ENCODE data around the gene RYR1. TPM values are rescaled to one million over a fixed set of nuclear protein-coding genes. Genes with fewer than 3 reads are reported as not detected.

RYR1 gene
- total RNA-seq, 1 donor from 2014 or later = 0.03 TPM

DNA sequence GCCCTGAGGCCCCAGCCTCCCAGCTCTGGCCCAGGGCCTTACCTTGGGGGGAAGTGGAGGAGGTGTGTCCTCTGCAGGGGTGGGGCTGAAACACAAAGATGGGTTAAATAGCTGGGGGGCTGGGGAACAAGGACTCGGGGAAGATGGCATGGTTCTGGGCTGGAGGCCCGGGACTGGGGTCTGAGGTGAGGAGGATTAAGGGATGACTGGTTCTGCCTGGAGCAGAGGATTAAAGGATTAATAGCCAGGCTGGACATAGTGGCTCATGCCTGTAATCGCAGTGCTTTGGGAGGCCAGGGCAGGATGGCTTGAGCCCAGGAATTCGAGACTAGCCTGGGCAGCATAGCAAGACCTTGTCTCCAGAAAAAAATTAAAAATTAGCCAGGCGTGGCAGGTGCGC, 172.6 kb downstream of the RYR1 start:
- Mint-ChIP-seq H3K4me3 (ENCODE audit: unreplicated experiment) (no peak overlapping the region), H3K9me3 (ENCODE audit: unreplicated experiment) (no peaks in the 10 kb centered on the region), H3K27me3 (ENCODE audit: unreplicated experiment) (peaks cover 2% of the 10 kb centered on the region), H3K36me3 (ENCODE audit: unreplicated experiment) (no peaks in the 10 kb centered on the region), H3K27ac (ENCODE audit: unreplicated experiment) (no peak overlapping the region), H3K4me1 (ENCODE audit: unreplicated experiment) (no peaks in the 10 kb centered on the region)
- TF ChIP-seq, protein P1, sequence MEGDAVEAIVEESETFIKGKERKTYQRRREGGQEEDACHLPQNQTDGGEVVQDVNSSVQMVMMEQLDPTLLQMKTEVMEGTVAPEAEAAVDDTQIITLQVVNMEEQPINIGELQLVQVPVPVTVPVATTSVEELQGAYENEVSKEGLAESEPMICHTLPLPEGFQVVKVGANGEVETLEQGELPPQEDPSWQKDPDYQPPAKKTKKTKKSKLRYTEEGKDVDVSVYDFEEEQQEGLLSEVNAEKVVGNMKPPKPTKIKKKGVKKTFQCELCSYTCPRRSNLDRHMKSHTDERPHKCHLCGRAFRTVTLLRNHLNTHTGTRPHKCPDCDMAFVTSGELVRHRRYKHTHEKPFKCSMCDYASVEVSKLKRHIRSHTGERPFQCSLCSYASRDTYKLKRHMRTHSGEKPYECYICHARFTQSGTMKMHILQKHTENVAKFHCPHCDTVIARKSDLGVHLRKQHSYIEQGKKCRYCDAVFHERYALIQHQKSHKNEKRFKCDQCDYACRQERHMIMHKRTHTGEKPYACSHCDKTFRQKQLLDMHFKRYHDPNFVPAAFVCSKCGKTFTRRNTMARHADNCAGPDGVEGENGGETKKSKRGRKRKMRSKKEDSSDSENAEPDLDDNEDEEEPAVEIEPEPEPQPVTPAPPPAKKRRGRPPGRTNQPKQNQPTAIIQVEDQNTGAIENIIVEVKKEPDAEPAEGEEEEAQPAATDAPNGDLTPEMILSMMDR (IDR thresholded peaks at IDR 0.05) = no peak
- no peak for DNase-seq (ENCODE audit: extremely low spot score, unreplicated experiment)

GRCh38 chr19:38614289-38614688, 180.8 kb downstream of the RYR1 start:
- peaks cover 10% of the 10 kb centered on the region for H3K4me1 Mint-ChIP-seq (ENCODE audit: unreplicated experiment)
- H3K27me3 Mint-ChIP-seq (ENCODE audit: unreplicated experiment) = peaks cover 3% of the 10 kb centered on the region
- no peaks in the 10 kb centered on the region for H3K9me3 Mint-ChIP-seq (ENCODE audit: unreplicated experiment)
- TF ChIP-seq, protein P1 (IDR thresholded peaks at IDR 0.05) = no peak
- no peak overlapping the region for H3K4me3 Mint-ChIP-seq (ENCODE audit: unreplicated experiment)
- H3K27ac Mint-ChIP-seq (ENCODE audit: unreplicated experiment) = no peak overlapping the region
- H3K36me3 Mint-ChIP-seq (ENCODE audit: unreplicated experiment) = no peaks in the 10 kb centered on the region
- DNase-seq (ENCODE audit: extremely low spot score, unreplicated experiment) = no peak

DNA sequence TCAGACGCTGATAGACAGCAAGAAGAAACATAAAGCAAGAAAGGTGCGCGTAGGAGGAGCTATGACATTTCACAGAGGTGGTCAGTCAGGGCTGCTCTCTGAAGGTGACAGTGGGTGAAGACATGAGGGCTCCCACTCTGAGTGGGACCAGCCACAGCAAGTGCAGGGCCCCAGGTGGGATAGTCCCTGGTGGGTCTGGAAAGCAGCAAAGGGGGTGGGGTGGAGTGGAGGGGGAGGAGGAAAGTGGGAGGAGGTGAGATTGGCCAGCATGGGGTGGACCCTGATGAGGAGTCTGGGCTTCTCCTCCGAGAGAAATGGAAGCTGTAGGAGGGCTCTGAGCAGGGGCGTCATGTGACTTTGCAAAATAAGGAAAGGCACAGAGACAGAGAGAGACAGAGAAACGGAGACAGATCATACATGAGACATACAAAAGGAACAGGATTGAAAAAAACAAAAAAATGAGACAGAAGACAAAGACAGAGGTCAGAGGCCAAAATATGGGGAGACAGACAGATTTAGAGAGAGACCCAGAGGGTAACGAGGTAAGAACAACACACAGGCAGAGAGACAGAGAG, 181.6 kb downstream of the RYR1 start:
- H3K27ac Mint-ChIP-seq (ENCODE audit: unreplicated experiment) = no peak overlapping the region
- H3K4me3 Mint-ChIP-seq (ENCODE audit: unreplicated experiment) = no peak overlapping the region
- H3K9me3 Mint-ChIP-seq (ENCODE audit: unreplicated experiment) = no peaks in the 10 kb centered on the region
- no peak for DNase-seq (ENCODE audit: extremely low spot score, unreplicated experiment)
- TF ChIP-seq, protein P1 (IDR thresholded peaks at IDR 0.05) = no peak
- peaks cover 3% of the 10 kb centered on the region for H3K27me3 Mint-ChIP-seq (ENCODE audit: unreplicated experiment)
- H3K36me3 Mint-ChIP-seq (ENCODE audit: unreplicated experiment) = no peaks in the 10 kb centered on the region
- H3K4me1 Mint-ChIP-seq (ENCODE audit: unreplicated experiment) = peaks cover 18% of the 10 kb centered on the region

DNA sequence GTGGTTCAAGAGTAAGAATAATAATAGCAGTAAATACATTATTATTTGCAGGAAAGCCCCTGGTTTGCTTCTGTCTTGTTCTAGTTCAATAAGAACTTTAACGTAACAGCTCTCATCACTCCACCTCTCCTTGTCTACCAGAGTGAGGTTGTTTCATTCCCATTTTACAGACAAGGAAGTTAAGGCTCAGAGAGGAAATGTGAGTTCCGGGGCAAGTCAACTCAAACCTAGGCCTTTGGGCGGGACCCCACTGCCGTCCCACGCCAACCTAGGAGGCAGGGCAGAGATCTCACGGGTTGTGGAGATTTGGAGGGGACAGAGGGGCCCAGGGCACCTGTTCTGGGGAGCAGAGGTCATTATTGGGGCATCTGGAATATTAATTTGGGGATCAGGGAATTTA, 182.8 kb downstream of the RYR1 start:
- Mint-ChIP-seq H3K4me3 (ENCODE audit: unreplicated experiment) (peak overlapping the region; percentile 28), H3K27ac (ENCODE audit: unreplicated experiment) (no peak overlapping the region), H3K4me1 (ENCODE audit: unreplicated experiment) (peaks cover 20% of the 10 kb centered on the region), H3K9me3 (ENCODE audit: unreplicated experiment) (no peaks in the 10 kb centered on the region), H3K36me3 (ENCODE audit: unreplicated experiment) (no peaks in the 10 kb centered on the region), H3K27me3 (ENCODE audit: unreplicated experiment) (peaks cover 3% of the 10 kb centered on the region)
- TF ChIP-seq, protein P1 (IDR thresholded peaks at IDR 0.05) = no peak
- DNase-seq (ENCODE audit: extremely low spot score, unreplicated experiment) = no peak

DNA sequence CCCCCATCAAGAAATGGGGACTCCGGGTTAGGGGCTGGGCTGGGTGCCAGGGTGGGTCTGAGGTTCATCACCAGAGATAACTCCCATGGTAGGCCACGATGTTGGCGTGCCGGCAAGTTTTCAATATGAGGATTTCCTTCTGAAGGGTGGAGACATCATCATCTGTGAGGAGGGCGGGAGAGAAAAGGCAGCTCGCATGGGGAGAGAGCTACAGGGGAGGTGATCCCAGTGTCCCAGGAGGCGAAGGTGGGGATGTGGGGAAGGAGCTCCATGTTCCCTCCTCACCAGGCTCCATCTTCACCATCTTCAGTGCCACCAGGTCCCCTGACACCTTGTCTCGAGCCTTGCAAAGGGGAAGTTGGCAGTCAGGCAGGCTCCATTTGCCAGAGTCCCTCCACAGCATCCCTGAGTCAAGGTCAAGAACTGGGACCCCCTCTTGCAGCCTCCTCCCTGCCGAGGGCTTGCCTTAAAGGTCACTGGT, 183.8 kb downstream of the RYR1 start:
- no peaks in the 10 kb centered on the region for H3K9me3 Mint-ChIP-seq (ENCODE audit: unreplicated experiment)

More for the DNA sequence above, 183.8 kb downstream of the RYR1 start:
- Mint-ChIP-seq H3K4me1 (ENCODE audit: unreplicated experiment) (peaks cover 20% of the 10 kb centered on the region), H3K27me3 (ENCODE audit: unreplicated experiment) (peaks cover 3% of the 10 kb centered on the region), H3K36me3 (ENCODE audit: unreplicated experiment) (peaks cover 9% of the 10 kb centered on the region), H3K4me3 (ENCODE audit: unreplicated experiment) (peak overlapping the region; percentile 16), H3K27ac (ENCODE audit: unreplicated experiment) (no peak overlapping the region)
- TF ChIP-seq, protein P1 (IDR thresholded peaks at IDR 0.05) = no peak
- no peak for DNase-seq (ENCODE audit: extremely low spot score, unreplicated experiment)
